HepG2 (cell line): Measurements from ENCODE around the gene SCUBE1. TPM values are rescaled to one million over a fixed set of nuclear protein-coding genes. Genes with fewer than 3 reads are reported as not detected.

ENCODE experiments used
- ATAC-seq: fragments of 200-7000 bp; cut with Tn5 transposase; 3 replicates; pipeline ENCODE4 v1.9.1; 2020; ENCODE audit warnings: mild to moderate bottlenecking, moderate library complexity
- BruUV-seq: library from RNA; stranded (reverse); fragments of 400-500 nt; replicated peaks from 2 replicates; lab custom pipeline; 2021; lab: Mats Ljungman, UMichigan
- CTCF ChIA-PET: fragments of 300-600 bp; formaldehyde crosslinking; extraction: SDS; loops from one replicate; lab custom pipeline; 2021; ENCODE audit warnings: low total read pairs, inconsistent platforms, low intra/inter-chr PET ratio; lab: Yijun Ruan, JAX
- POLR2A ChIA-PET: fragments of 350-600 bp; sonication (Branson Sonifier 250); formaldehyde crosslinking; loops from one replicate; lab custom pipeline; 2020; ENCODE audit warnings: antibody characterized with exemption, inconsistent platforms; lab: Yijun Ruan, JAX
- DNase-seq: peaks from one replicate; pipeline ENCODE4 v3.0.0-alpha.2; 2015; ENCODE audit warnings: low spot score
- FAIRE-seq: peaks from 3 replicates; lab custom pipeline; 2011; peaks lifted over from hg19 to GRCh38; lab: Jason Lieb, UNC
- H2AFZ ChIP-seq: one replicate; pipeline ENCODE4 v1.6.1; 2011; ENCODE audit warnings: low read length, inconsistent platforms
- H3K27ac ChIP-seq: fragments of 300-600 bp; 3 replicates; pipeline ENCODE4 v1.8.0; 2011; ENCODE audit warnings: mixed run types, mild to moderate bottlenecking, mixed read lengths, low read length, inconsistent platforms; ENCODE audit not compliant: insufficient read depth; ENCODE audit errors: extremely low read length
- H3K27me3 ChIP-seq, 2 experiments: fragments of 200-600 bp in 1 of 2; 2 replicates in 1 of 2; 3 replicates in 1 of 2; pipeline versions ENCODE4 v1.6.0 to v1.8.0; 2011; ENCODE audit warnings: low read length in 2 of 2, mild to moderate bottlenecking in 2 of 2, moderate library complexity in 2 of 2, inconsistent platforms in 1 of 2; ENCODE audit not compliant: insufficient read depth in 2 of 2, control insufficient read depth in 1 of 2
- H3K36me3 ChIP-seq, 2 experiments: fragments of 200-600 bp in 1 of 2; replicated peaks in 1 of 2; 2 replicates in 1 of 2; 3 replicates in 1 of 2; pipeline versions ENCODE4 v1.5.1 to v1.8.0; 2011; ENCODE audit warnings: low read length in 2 of 2, inconsistent platforms in 1 of 2; ENCODE audit not compliant: insufficient read depth in 2 of 2, control insufficient read depth in 1 of 2
- H3K4me1 ChIP-seq: 2 replicates; pipeline ENCODE4 v1.5.1; 2012; ENCODE audit warnings: low read length, inconsistent platforms; ENCODE audit not compliant: insufficient read depth
- H3K4me2 ChIP-seq: 2 replicates; pipeline ENCODE4 v1.6.0; 2011; ENCODE audit warnings: low read depth, low read length, inconsistent platforms
- H3K4me3 ChIP-seq, 3 experiments: fragments of 200-600 bp in 1 of 3; sonication (generic), shearing (Covaris generic) in 1 of 3; replicated peaks in 1 of 3; 2 replicates each; pipeline ENCODE4 v1.5.1; 2011 to 2016; ENCODE audit warnings: low read length in 3 of 3, inconsistent platforms in 2 of 3, low read depth in 2 of 3, mild to moderate bottlenecking in 2 of 3, control low read depth in 1 of 3, mixed read lengths in 1 of 3; ENCODE audit not compliant: insufficient read depth in 1 of 3
- H3K79me2 ChIP-seq: one replicate; pipeline ENCODE4 v1.6.1; 2011; ENCODE audit warnings: low read length, inconsistent platforms; ENCODE audit not compliant: insufficient read depth
- H3K9ac ChIP-seq: 2 replicates; pipeline ENCODE4 v1.6.0; 2011; ENCODE audit warnings: mild to moderate bottlenecking, low read depth, low read length, inconsistent platforms; ENCODE audit not compliant: insufficient read depth
- H3K9me3 ChIP-seq: 2 replicates; pipeline ENCODE4 v1.5.1; 2012; ENCODE audit warnings: mild to moderate bottlenecking, low read length
- H4K20me1 ChIP-seq: 2 replicates; pipeline ENCODE4 v1.6.0; 2011; ENCODE audit warnings: inconsistent platforms, mild to moderate bottlenecking, low read length, moderate library complexity; ENCODE audit not compliant: insufficient read depth
- AGO2 ChIP-seq: fragments of 200-400 bp; formaldehyde crosslinking; optimal IDR thresholded peaks from 2 replicates; pipeline ENCODE3; 2017; ENCODE audit warnings: mild to moderate bottlenecking, low read depth, low read length, moderate library complexity
- AHR ChIP-seq: IDR thresholded peaks from 2 replicates; pipeline ENCODE4 v1.6.1; 2018; ENCODE audit warnings: missing genetic modification reagents, missing compliant biosample characterization
- ATF7-NPFF ChIP-seq: sonication (generic); formaldehyde crosslinking; IDR thresholded peaks from 2 replicates; pipeline ENCODE4 v1.8.1; 2023; ENCODE audit warnings: mild to moderate bottlenecking, low read depth, missing genetic modification reagents, moderate library complexity
- ELF3 ChIP-seq: IDR thresholded peaks from 2 replicates; pipeline ENCODE4 v1.6.1; 2016; ENCODE audit warnings: missing genetic modification reagents, missing compliant biosample characterization
- EP300 ChIP-seq, 3 experiments: sonication (generic) in 1 of 3; formaldehyde crosslinking in 1 of 3; IDR thresholded peaks; 2 replicates each; pipeline versions ENCODE4 v1.5.1 to v1.6.1; 2011 to 2020; ENCODE audit warnings: low read depth in 2 of 3, low read length in 2 of 3, borderline replicate concordance in 1 of 3, improper control_type of control experiment in 1 of 3, mild to moderate bottlenecking in 1 of 3, missing genetic modification reagents in 1 of 3, moderate library complexity in 1 of 3
- HOXA9 ChIP-seq: sonication (generic); formaldehyde crosslinking; IDR thresholded peaks from 2 replicates; pipeline ENCODE4 v1.8.1; 2022; ENCODE audit warnings: missing genetic modification reagents, mild to moderate bottlenecking, moderate library complexity, borderline replicate concordance
- KDM6A ChIP-seq: IDR thresholded peaks from 2 replicates; pipeline ENCODE4 v1.6.1; 2016; ENCODE audit warnings: low read depth
- LCORL ChIP-seq, 2 experiments: fragments of 450-650 bp in 1 of 2; sonication (generic) in 1 of 2; formaldehyde crosslinking in 1 of 2; IDR thresholded peaks; 2 replicates each; pipeline versions ENCODE4 v1.5.0 to v1.6.1; 2017 to 2020; ENCODE audit warnings: antibody characterized with exemption in 1 of 2, missing genetic modification reagents in 1 of 2
- MED1 ChIP-seq: sonication (generic); formaldehyde crosslinking; IDR thresholded peaks from 2 replicates; pipeline ENCODE4 v1.4.0; 2020; ENCODE audit warnings: missing genetic modification reagents
- PHF21A ChIP-seq: sonication (generic); formaldehyde crosslinking; IDR thresholded peaks from 2 replicates; pipeline ENCODE4 v1.5.0; 2020; ENCODE audit warnings: mild to moderate bottlenecking, missing genetic modification reagents
- RBM22 ChIP-seq: fragments of 200-400 bp; formaldehyde crosslinking; optimal IDR thresholded peaks from 2 replicates; pipeline ENCODE3; 2017; ENCODE audit warnings: mild to moderate bottlenecking, low read length, moderate library complexity
- RXRB ChIP-seq: IDR thresholded peaks from 2 replicates; pipeline ENCODE4 v1.6.1; 2016; ENCODE audit warnings: borderline replicate concordance, missing genetic modification reagents, missing compliant biosample characterization
- SALL1 ChIP-seq: sonication (generic); formaldehyde crosslinking; IDR thresholded peaks from 2 replicates; pipeline ENCODE4 v1.8.0; 2022; ENCODE audit warnings: mild to moderate bottlenecking, missing genetic modification reagents
- SAP130 ChIP-seq: IDR thresholded peaks from 2 replicates; pipeline ENCODE4 v1.6.1; 2016; ENCODE audit warnings: low read depth
- SOX13 ChIP-seq, 3 experiments: fragments of 450-650 bp in 1 of 3; sonication (generic) in 1 of 3; formaldehyde crosslinking in 1 of 3; IDR thresholded peaks in 2 of 3; conservative IDR thresholded peaks in 1 of 3; 2 replicates each; pipeline versions ENCODE4 v1.5.0 to v1.6.1; 2016 to 2020; ENCODE audit warnings: antibody characterized with exemption in 1 of 3, mild to moderate bottlenecking in 1 of 3, missing compliant biosample characterization in 1 of 3, missing genetic modification reagents in 1 of 3, moderate library complexity in 1 of 3
- SOX5 ChIP-seq: IDR thresholded peaks from 2 replicates; pipeline ENCODE4 v1.6.1; 2016; ENCODE audit warnings: borderline replicate concordance
- SP4 ChIP-seq: sonication (generic); formaldehyde crosslinking; IDR thresholded peaks from 2 replicates; pipeline ENCODE4 v1.8.1; 2023; ENCODE audit warnings: mild to moderate bottlenecking, missing genetic modification reagents
- SYNCRIP ChIP-seq: fragments of 200-400 bp; formaldehyde crosslinking; IDR thresholded peaks from 2 replicates; pipeline ENCODE4 v1.6.1; 2018; ENCODE audit warnings: mild to moderate bottlenecking, low read depth, low read length; ENCODE audit not compliant: insufficient read depth
- ZBTB42 ChIP-seq: sonication (generic); formaldehyde crosslinking; IDR thresholded peaks from 2 replicates; pipeline ENCODE4 v1.5.0; 2020; ENCODE audit warnings: mild to moderate bottlenecking, missing genetic modification reagents
- ZNF18 ChIP-seq: sonication (generic); formaldehyde crosslinking; IDR thresholded peaks from 2 replicates; pipeline ENCODE4 v1.8.0; 2022; ENCODE audit warnings: mild to moderate bottlenecking, missing genetic modification reagents; ENCODE audit not compliant: insufficient replicate concordance
- ZNF263 ChIP-seq: sonication (generic); formaldehyde crosslinking; IDR thresholded peaks from 2 replicates; pipeline ENCODE4 v1.4.0; 2020; ENCODE audit warnings: missing genetic modification reagents
- ZSCAN25 ChIP-seq: sonication (generic); formaldehyde crosslinking; IDR thresholded peaks from 2 replicates; pipeline ENCODE4 v1.8.0; 2022; ENCODE audit warnings: mild to moderate bottlenecking, missing genetic modification reagents
- ZSCAN9 ChIP-seq: IDR thresholded peaks from 2 replicates; pipeline ENCODE4 v1.6.1; 2016; ENCODE audit warnings: borderline replicate concordance
- WGBS: methylation state at CpG from one replicate; pipeline ENCODE4 v1.1.6; 2017; ENCODE audit warnings: low lambda C conversion rate; 5-methylcytosine and 5-hydroxymethylcytosine counted together
- in situ Hi-C: cut with HindIII; loops from 2 replicates; pipeline ENCODE4 v1.10.0; 2017; ENCODE audit warnings: low pct_unique_long_range_greater_than_20kb; ENCODE audit not compliant: extremely low pct_ligation_motif_present
- intact Hi-C: fragments of 100-400 bp; cut with micrococcal nuclease; formaldehyde crosslinking; loops from one replicate; pipeline ENCODE4 v1.10.0; 2022; ENCODE audit not compliant: unreplicated experiment
- polyA plus RNA-seq, 8 experiments: library from polyadenylated mRNA; depleted of rRNA in 3 of 8; stranded (reverse) in 7 of 8; unstranded in 1 of 8; fragments of >200 nt; fragmentation: Illumina TruSeq in 4 of 8; extraction: Trizol in 4 of 8; gene quantifications; 2 replicates each; pipeline versions ENCODE4 v1.2.1 to v1.2.3, GENCODE V29; 2011 to 2016; ENCODE audit warnings: low read depth in 4 of 8, missing spikeins in 1 of 8, mixed read lengths in 1 of 8; ENCODE audit not compliant: insufficient read depth in 1 of 8
- total RNA-seq, 5 experiments: library from RNA; depleted of rRNA; stranded (reverse); fragments of >200 nt; fragmentation: Illumina TruSeq; extraction: Trizol; gene quantifications; 2 replicates each; pipeline ENCODE4 v1.2.3, GENCODE V29; 2016; ENCODE audit warnings: low read depth in 1 of 5

Gene SCUBE1
- total and polyA plus RNA-seq, 2 of the 13 experiments (the other 11 are each of a cell fraction or from before 2014, with no cell fraction given), result under 0.01 to 0.05 TPM

GRCh38 chr22:43389227-43389836 lies 46.2 kb upstream of the SCUBE1 start:
- ATAC-seq, result peak; percentile 12; the same call in 2 of the 3 replicates
- Histone ChIP-seq H2AFZ (peak overlapping the region; percentile 49), H3K9ac (no peak overlapping the region), H3K4me2 (peak overlapping the region; percentile 69), H3K4me1 (peaks cover 64% of the 10 kb centered on the region), H3K36me3 (no peaks in the 10 kb centered on the region), H3K4me3 (peak overlapping the region in 1 of 3 experiments; percentile 60; a peak in 2 of 6 replicates), H3K27me3 (no peaks in the 10 kb centered on the region), H3K27ac (peak overlapping the region; percentile 16), H3K79me2 (no peaks in the 10 kb centered on the region), H4K20me1 (no peaks in the 10 kb centered on the region), H3K9me3 (no peaks in the 10 kb centered on the region)
- DNase-seq, result peak; percentile 51
- in situ Hi-C loops (loop anchor here (5.0 kb wide), 1 partner anchor 93 kb away; no protein-coding TSS in a partner anchor), intact Hi-C loops (loop anchor here (5.0 kb wide), 2 partner anchors 148 to 157 kb away; no protein-coding TSS in a partner anchor)
- peak; percentile 51 for FAIRE-seq
- BruUV-seq, result no TSS peak
- 41% methylated on average over 8 of the region's 8 CpGs for WGBS
- POLR2A ChIA-PET, result interaction anchor here (0.9 to 1.7 kb wide), 5 partner anchors 10 to 20 kb away, joined by 3 to 6 read pairs (median 3); no protein-coding TSS in a partner anchor
- CTCF ChIA-PET, result interaction anchor here (1.5 to 2.5 kb wide), 4 partner anchors 87 to 148 kb away, joined by 4 to 11 read pairs (median 9); no protein-coding TSS in a partner anchor
- TF ChIP-seq LCORL (IDR thresholded peaks at IDR 0.05) (no peak), LCORL (CRISPR knock-in tag; IDR thresholded peaks at IDR 0.05) (peak; percentile 53; the same call in 1 of the 2 replicates), MED1 (peak; percentile 53), SOX5 (CRISPR knock-in tag) (peak; percentile 45; the same call in 1 of the 2 replicates), PHF21A (CRISPR knock-in tag) (peak; percentile 43), EP300 (IDR thresholded peaks at IDR 0.05; ENCODE audit: low read depth in 2 of 2, low read length in 2 of 2) (peak in 1 of 2 experiments; percentile 30; a peak in 1 of 4 replicates), EP300 (CRISPR knock-in tag; IDR thresholded peaks at IDR 0.05; ENCODE audit: borderline replicate concordance) (no peak), ZSCAN25 (no peak), ZBTB42 (CRISPR knock-in tag) (no peak), ZNF263 (peak; percentile 75), ATF7-NPFF (CRISPR knock-in tag) (no peak), KDM6A (CRISPR knock-in tag) (0 out of 2 replicates have a peak, but pooled peaks have one; percentile 10), SP4 (CRISPR knock-in tag) (0 out of 2 replicates have a peak, but pooled peaks have one; percentile 24), ZSCAN9 (CRISPR knock-in tag) (no peak), SYNCRIP (no peak), ELF3 (CRISPR knock-in tag) (0 out of 2 replicates have a peak, but pooled peaks have one; percentile 29), AGO2 (no peak), HOXA9 (no peak), AHR (CRISPR knock-in tag) (no peak), RXRB (CRISPR knock-in tag) (peak; percentile 56; the same call in 1 of the 2 replicates), SOX13 (IDR thresholded peaks at IDR 0.05) (no peak), SOX13 (CRISPR knock-in tag; conservative IDR thresholded peaks at IDR 0.05 in 1 of 2, IDR thresholded peaks at IDR 0.05 in 1 of 2) (peak in 1 of 2 experiments; percentile 64; a peak in 2 of 4 replicates), RBM22 (no peak), ZNF18 (CRISPR knock-in tag) (no peak), SALL1 (CRISPR knock-in tag) (peak; percentile 35; the same call in 1 of the 2 replicates), SAP130 (CRISPR knock-in tag) (peak; percentile 50; the same call in 1 of the 2 replicates)
